ENCODE results near the gene MECP2. TPM values are rescaled to one million over a fixed set of nuclear protein-coding genes. Genes with fewer than 3 reads are reported as not detected.

The MECP2 gene
- total RNA-seq, 2 donors from 2014 or later: 57.0 to 113 TPM

GRCh38 chrX:154046940-154047610, 50.4 kb downstream of the MECP2 start:
- H3K4me3 ChIP-seq: no peak overlapping the region
- no peak overlapping the region for H3K27ac ChIP-seq
- TF ChIP-seq CTCF (IDR thresholded peaks at IDR 0.05): no peak
- ATAC-seq (ENCODE audit: insufficient number of reproducible peaks, low FRiP score, low read depth): no peak
- no peaks in the 10 kb centered on the region for H3K9me3 ChIP-seq
- DNase-seq (ENCODE audit: low spot score): no peak
- peaks cover 31 to 91% of the 10 kb centered on the region in 2 donors for H3K4me1 ChIP-seq (ENCODE audit: control insufficient read depth in 1 of 2, low read depth in 2 of 2)
- H3K36me3 ChIP-seq: no peaks in the 10 kb centered on the region
- no peaks in the 10 kb centered on the region for H3K27me3 ChIP-seq (replicated peaks; ENCODE audit: insufficient read depth)

GRCh38 chrX:154046031-154046781, 51.3 kb downstream of the MECP2 start:
- Histone ChIP-seq H3K27ac (peak overlapping the region in 1 of 2 donors; percentile 30), H3K4me1 (ENCODE audit: control insufficient read depth in 1 of 2, low read depth in 2 of 2) (peaks cover 38 to 96% of the 10 kb centered on the region in 2 donors), H3K4me3 (no peak overlapping the region)

GRCh38 chrX:154044091-154044490, 53.4 kb downstream of the MECP2 start:
- no peaks in the 10 kb centered on the region for H3K36me3 ChIP-seq
- TF ChIP-seq CTCF (IDR thresholded peaks at IDR 0.05): no peak
- DNase-seq (ENCODE audit: low spot score): no peak
- no peaks in the 10 kb centered on the region for H3K9me3 ChIP-seq
- no peak for ATAC-seq (ENCODE audit: insufficient number of reproducible peaks, low FRiP score, low read depth)
- H3K27ac ChIP-seq: peak overlapping the region in 1 of 2 donors; percentile 49
- H3K27me3 ChIP-seq (replicated peaks; ENCODE audit: insufficient read depth): no peaks in the 10 kb centered on the region
- no peak overlapping the region for H3K4me3 ChIP-seq
- H3K4me1 ChIP-seq (ENCODE audit: control insufficient read depth in 1 of 2, low read depth in 2 of 2): peaks cover 31 to 80% of the 10 kb centered on the region in 2 donors

More at GRCh38 chrX:154046031-154046781, 51.3 kb downstream of the MECP2 start:
- no peaks in the 10 kb centered on the region for H3K27me3 ChIP-seq (replicated peaks; ENCODE audit: insufficient read depth)
- DNase-seq (ENCODE audit: low spot score) (no peak), ATAC-seq (ENCODE audit: insufficient number of reproducible peaks, low FRiP score, low read depth) (no peak)
- no peaks in the 10 kb centered on the region for H3K36me3 ChIP-seq
- no peaks in the 10 kb centered on the region for H3K9me3 ChIP-seq
- no peak for TF ChIP-seq CTCF (IDR thresholded peaks at IDR 0.05)

- peak overlapping the region in 1 of 2 donors; percentile 49 for H3K27ac ChIP-seq
- H3K36me3 ChIP-seq: no peaks in the 10 kb centered on the region
- H3K4me3 ChIP-seq: no peak overlapping the region
- peaks cover 30 to 71% of the 10 kb centered on the region in 2 donors for H3K4me1 ChIP-seq (ENCODE audit: control insufficient read depth in 1 of 2, low read depth in 2 of 2)
- H3K27me3 ChIP-seq (replicated peaks; ENCODE audit: insufficient read depth): no peaks in the 10 kb centered on the region
- H3K9me3 ChIP-seq: no peaks in the 10 kb centered on the region
- no peak for TF ChIP-seq CTCF (IDR thresholded peaks at IDR 0.05)
- DNase-seq (ENCODE audit: low spot score) (peak; percentile 28), ATAC-seq (ENCODE audit: insufficient number of reproducible peaks, low FRiP score, low read depth) (no peak)
Measured at GRCh38 chrX:154043003-154043763, 54.3 kb downstream of the MECP2 start.

GRCh38 chrX:154040863-154041262, 56.7 kb downstream of the MECP2 start:
- ATAC-seq (ENCODE audit: insufficient number of reproducible peaks, low FRiP score, low read depth) (no peak), DNase-seq (ENCODE audit: low spot score) (no peak)
- no peak for TF ChIP-seq CTCF (IDR thresholded peaks at IDR 0.05)
- Histone ChIP-seq H3K4me1 (ENCODE audit: control insufficient read depth in 1 of 2, low read depth in 2 of 2) (peaks cover 18 to 55% of the 10 kb centered on the region in 2 donors), H3K27me3 (replicated peaks; ENCODE audit: insufficient read depth) (no peaks in the 10 kb centered on the region), H3K36me3 (no peaks in the 10 kb centered on the region), H3K27ac (peak overlapping the region in 1 of 2 donors; percentile 49), H3K9me3 (no peaks in the 10 kb centered on the region), H3K4me3 (no peak overlapping the region)
